Measurements from ENCODE around the gene TRERF1. TPM values are rescaled to one million over a fixed set of nuclear protein-coding genes. Genes with fewer than 3 reads are reported as not detected.
A peak's percentile ranks its signal among the peaks of the same experiment; 100 is the strongest.

The TRERF1 gene
- total and polyA plus RNA-seq, 2 of the 4 experiments (the other 2 are of a cell fraction) = 6.3 to 9.9 TPM

GRCh38 chr6:42295181-42295580 is 156.5 kb downstream of the TRERF1 start:
- H2BK5ac ChIP-seq (ENCODE audit: low read depth, low read length, poor library complexity, severe bottlenecking) = peak overlapping the region; percentile 4
- in situ Hi-C loops (cut with MboI; ENCODE audit: low sequenced_read_pairs) = no loop called here
- peak overlapping the region; percentile 15; the same call in 1 of the 3 replicates for H2BK15ac ChIP-seq (ENCODE audit: low read depth, low read length)
- H4K91ac ChIP-seq (ENCODE audit: insufficient read depth, low read depth, low read length) = peak overlapping the region; percentile 35; the same call in 1 of the 2 replicates
- BruUV-seq (replicated peaks) = no TSS peak
- no CpG with 5 or more reads among the region's 1 CpG for WGBS, 2 experiments (ENCODE audit: extremely low coverage in 2 of 2, insufficient read length in 1 of 2)
- peak overlapping the region; percentile 60 for H2BK120ac ChIP-seq (ENCODE audit: low read depth, low read length)
- H3K79me1 ChIP-seq (ENCODE audit: low read depth in 1 of 2, low read length in 2 of 2) = peaks cover 56 to 82% of the 10 kb centered on the region in 2 experiments
- peaks cover 27% of the 10 kb centered on the region for H3K4me1 ChIP-seq (ENCODE audit: control insufficient read depth, insufficient read depth, low read length)
- no peak overlapping the region for H3K4me3 ChIP-seq (ENCODE audit: insufficient read depth, low read depth, low read length)
- peak overlapping the region; percentile 93 for H3K14ac ChIP-seq (replicated peaks; ENCODE audit: low read depth, low read length)
- H3K9me1 ChIP-seq (ENCODE audit: insufficient read depth, low read length) = peaks cover 37% of the 10 kb centered on the region
- TF ChIP-seq CHD1 (IDR thresholded peaks at IDR 0.05; ENCODE audit: low read depth, low read length) (no peak), MXI1 (IDR thresholded peaks at IDR 0.05; ENCODE audit: borderline replicate concordance, low read depth, low read length) (no peak), CTCF (conservative IDR thresholded peaks at IDR 0.05; ENCODE audit: low read depth, low read length) (no peak), RAD21 (IDR thresholded peaks at IDR 0.05; ENCODE audit: low read length) (no peak), ELK1 (IDR thresholded peaks at IDR 0.05; ENCODE audit: borderline replicate concordance, low read depth, low read length) (no peak), RCOR1 (IDR thresholded peaks at IDR 0.05; ENCODE audit: insufficient replicate concordance, low read length) (no peak), BHLHE40 (IDR thresholded peaks at IDR 0.05; ENCODE audit: low read depth, low read length) (no peak), RFX5 (IDR thresholded peaks at IDR 0.05; ENCODE audit: low read depth, low read length) (no peak), MAFK (IDR thresholded peaks at IDR 0.05; ENCODE audit: low read depth, low read length) (no peak), MAZ (IDR thresholded peaks at IDR 0.05; ENCODE audit: borderline replicate concordance, low read depth, low read length) (no peak), SMC3 (IDR thresholded peaks at IDR 0.05; ENCODE audit: low read depth, low read length) (no peak), POLR2A (IDR thresholded peaks at IDR 0.05; ENCODE audit: low read depth, low read length) (no peak), FOS (IDR thresholded peaks at IDR 0.05; ENCODE audit: low read depth, low read length) (no peak)
- TF ChIP-seq, protein P1, sequence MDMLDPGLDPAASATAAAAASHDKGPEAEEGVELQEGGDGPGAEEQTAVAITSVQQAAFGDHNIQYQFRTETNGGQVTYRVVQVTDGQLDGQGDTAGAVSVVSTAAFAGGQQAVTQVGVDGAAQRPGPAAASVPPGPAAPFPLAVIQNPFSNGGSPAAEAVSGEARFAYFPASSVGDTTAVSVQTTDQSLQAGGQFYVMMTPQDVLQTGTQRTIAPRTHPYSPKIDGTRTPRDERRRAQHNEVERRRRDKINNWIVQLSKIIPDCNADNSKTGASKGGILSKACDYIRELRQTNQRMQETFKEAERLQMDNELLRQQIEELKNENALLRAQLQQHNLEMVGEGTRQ (IDR thresholded peaks at IDR 0.05; ENCODE audit: low read depth, low read length) = no peak
- ATAC-seq (ENCODE audit: low read depth) = no peak
- ChIA-PET POLR2A (ENCODE audit: unreplicated experiment) (no interaction called here), CTCF (no interaction called here)
- peak overlapping the region; percentile 3; the same call in 1 of the 2 replicates for H3K18ac ChIP-seq (ENCODE audit: low read depth, low read length)
- H3K9ac ChIP-seq (ENCODE audit: low read depth, low read length) = no peak overlapping the region
- intact Hi-C loops (cut with micrococcal nuclease) = no loop called here
- DNase-seq = no peak
- peaks cover 10% of the 10 kb centered on the region; the same call in 1 of the 2 replicates for H4K20me1 ChIP-seq (ENCODE audit: insufficient read depth, low read length)
- H3K36me3 ChIP-seq (ENCODE audit: control insufficient read depth, insufficient read depth, low read length) = peaks cover 7% of the 10 kb centered on the region
- dilution Hi-C loops (cut with HindIII; ENCODE audit: low sequenced_read_pairs, unreplicated experiment) = no loop called here
- peak overlapping the region; percentile 63; the same call in 1 of the 2 replicates for H2AK5ac ChIP-seq (ENCODE audit: low read depth, low read length)
- H4K5ac ChIP-seq (ENCODE audit: low read depth, low read length) = peak overlapping the region; percentile 12; the same call in 1 of the 2 replicates
- peak overlapping the region; percentile 16 for H2AK9ac ChIP-seq (replicated peaks; ENCODE audit: low read depth, low read length, poor library complexity)
- peak overlapping the region; percentile 64 for H2BK20ac ChIP-seq (ENCODE audit: low read depth, low read length)
- no peak overlapping the region for H3K56ac ChIP-seq (ENCODE audit: extremely low read depth, insufficient read depth, low read length)
- H3K4ac ChIP-seq (ENCODE audit: low read depth, low read length) = peak overlapping the region; percentile 71
- peak overlapping the region; percentile 51; the same call in 1 of the 2 replicates for H3K23ac ChIP-seq (ENCODE audit: low read depth, low read length)
- no peaks in the 10 kb centered on the region for H3K9me3 ChIP-seq (ENCODE audit: control insufficient read depth, insufficient read depth, low read length)
- H3K4me2 ChIP-seq (ENCODE audit: low read depth, low read length) = no peak overlapping the region
- H3K27ac ChIP-seq (ENCODE audit: insufficient read depth, low read length) = no peak overlapping the region; the same call in 1 of the 2 replicates
- no peaks in the 10 kb centered on the region for H3K27me3 ChIP-seq (ENCODE audit: control insufficient read depth, insufficient read depth, low read length)
- H4K8ac ChIP-seq (ENCODE audit: low read depth in 2 of 2, low read length in 2 of 2) = no peak overlapping the region; a peak in 1 of 4 replicates
- H2AFZ ChIP-seq (replicated peaks; ENCODE audit: low read length, poor library complexity) = no peak overlapping the region

Measured in IMR-90 (cell line).